Prostate gland (tissue), 2 donors: Measurements from ENCODE around the gene ZBTB25. TPM values are rescaled to one million over a fixed set of nuclear protein-coding genes. Genes with fewer than 3 reads are reported as not detected.

ENCODE experiments used
- DNase-seq: peaks from one replicate; pipeline ENCODE4 v3.0.0-alpha.2; 2019; ENCODE audit warnings: low spot score
- H3K27ac ChIP-seq, 2 donors: fragments of 200-600 bp; sonication (generic); 2 replicates each; pipeline ENCODE4 v1.5.1; 2017 to 2019
- H3K27me3 ChIP-seq: fragments of 200-600 bp; sonication (generic); replicated peaks from 2 replicates; pipeline ENCODE4 v1.5.1; 2019; ENCODE audit not compliant: insufficient read depth
- H3K36me3 ChIP-seq, 2 donors: fragments of 200-600 bp; sonication (generic); 1 replicate in 1 of 2; 2 replicates in 1 of 2; pipeline versions ENCODE4 v1.5.1 to v1.8.1; 2017 to 2019
- H3K4me1 ChIP-seq: fragments of 200-600 bp; sonication (generic); replicated peaks from 2 replicates; pipeline ENCODE4 v1.5.1; 2019
- H3K4me3 ChIP-seq, 2 donors: fragments of 200-600 bp; sonication (generic); 2 replicates each; pipeline ENCODE4 v1.5.1; 2017 to 2019
- H3K9me3 ChIP-seq: fragments of 200-600 bp; sonication (generic); 2 replicates; pipeline ENCODE4 v1.5.1; 2017
- CTCF ChIP-seq, 4 experiments: fragments of 200-600 bp in 2 of 4; fragments of 450-650 bp in 2 of 4; sonication (generic) in 2 of 4; IDR thresholded peaks; 1 replicate in 3 of 4; 2 replicates in 1 of 4; pipeline ENCODE4 v1.5.1; 2016 to 2019; ENCODE audit warnings: antibody characterized with exemption in 4 of 4, mild to moderate bottlenecking in 2 of 4, moderate library complexity in 2 of 4
- POLR2A ChIP-seq: fragments of 450-650 bp; IDR thresholded peaks from one replicate; pipeline ENCODE4 v1.6.1; 2016; ENCODE audit warnings: antibody characterized with exemption, mild to moderate bottlenecking
- POLR2AphosphoS5 ChIP-seq: sonication (generic); formaldehyde crosslinking; IDR thresholded peaks from one replicate; pipeline ENCODE4 v1.6.1; 2017; ENCODE audit warnings: antibody characterized with exemption
- WGBS: methylation state at CpG from one replicate; pipeline ENCODE4 v1.1.5; 2018; 5-methylcytosine and 5-hydroxymethylcytosine counted together
- intact Hi-C: fragments of 100-400 bp; cut with DNase I; formaldehyde crosslinking; loops from one replicate; pipeline ENCODE4 v1.14.2; 2022
- total RNA-seq, 2 donors: library from RNA; depleted of rRNA; stranded (reverse); fragments of >200 nt; gene quantifications; one replicate each; pipeline ENCODE4 v1.1.0, GENCODE V29; 2016

The ZBTB25 gene
- total RNA-seq, 2 donors from 2014 or later = 10.2 to 20.2 TPM

- TF ChIP-seq POLR2AphosphoS5 = no peak
- TF ChIP-seq CTCF (IDR thresholded peaks at IDR 0.05) = no peak
- TF ChIP-seq POLR2A = no peak
- H3K9me3 ChIP-seq = no peaks in the 10 kb centered on the region
- intact Hi-C loops = no loop called here
- H3K4me1 ChIP-seq = no peaks in the 10 kb centered on the region
- no peak overlapping the region for H3K4me3 ChIP-seq
- WGBS = 96% methylated on average over 5 of the region's 5 CpGs
- peaks cover 0 to 6% of the 10 kb centered on the region in 2 donors for H3K36me3 ChIP-seq
- H3K27me3 ChIP-seq = no peaks in the 10 kb centered on the region
- DNase-seq = no peak
- no peak overlapping the region for H3K27ac ChIP-seq
Observed at GRCh38 chr14:64488590-64489099, 15.0 kb downstream of the ZBTB25 start.

GRCh38 chr14:64478634-64479250, 24.9 kb downstream of the ZBTB25 start:
- Histone ChIP-seq H3K36me3 (no peaks in the 10 kb centered on the region), H3K9me3 (no peaks in the 10 kb centered on the region), H3K27ac (no peak overlapping the region), H3K4me1 (no peaks in the 10 kb centered on the region), H3K4me3 (no peak overlapping the region), H3K27me3 (no peaks in the 10 kb centered on the region)
- TF ChIP-seq CTCF (IDR thresholded peaks at IDR 0.05) (peak in 3 of 4 experiments; percentile 29 to 46 (median 45)), POLR2AphosphoS5 (no peak)
- no peak for DNase-seq
- intact Hi-C loops = loop anchor here (5.0 to 10.0 kb wide), 2 partner anchors 46 to 134 kb away; no protein-coding TSS in a partner anchor

GRCh38 chr14:64476438-64476837, 27.2 kb downstream of the ZBTB25 start:
- no peak for DNase-seq
- H3K27ac ChIP-seq = no peak overlapping the region
- H3K9me3 ChIP-seq = no peaks in the 10 kb centered on the region
- intact Hi-C loops = loop anchor here (5.0 to 10.0 kb wide), 2 partner anchors 44 to 132 kb away; no protein-coding TSS in a partner anchor
- no peaks in the 10 kb centered on the region for H3K36me3 ChIP-seq
- WGBS = 95% methylated on average over 8 of the region's 8 CpGs
- no peaks in the 10 kb centered on the region for H3K27me3 ChIP-seq
- H3K4me3 ChIP-seq = no peak overlapping the region
- no peak for TF ChIP-seq CTCF (IDR thresholded peaks at IDR 0.05)
- TF ChIP-seq POLR2AphosphoS5 = no peak
- TF ChIP-seq POLR2A = no peak
- no peaks in the 10 kb centered on the region for H3K4me1 ChIP-seq

GRCh38 chr14:64475585-64476273, 27.9 kb downstream of the ZBTB25 start:
- no peak overlapping the region for H3K27ac ChIP-seq
- no peak for TF ChIP-seq CTCF (IDR thresholded peaks at IDR 0.05)
- no peak for TF ChIP-seq POLR2A
- no peak for TF ChIP-seq POLR2AphosphoS5
- H3K4me1 ChIP-seq = no peaks in the 10 kb centered on the region
- WGBS = 85% methylated on average over 8 of the region's 8 CpGs
- intact Hi-C loops = loop anchor here (5.0 to 10.0 kb wide), 2 partner anchors 43 to 131 kb away; no protein-coding TSS in a partner anchor
- H3K36me3 ChIP-seq = no peaks in the 10 kb centered on the region
- H3K9me3 ChIP-seq = no peaks in the 10 kb centered on the region
- no peak for DNase-seq
- no peak overlapping the region for H3K4me3 ChIP-seq
- H3K27me3 ChIP-seq = no peaks in the 10 kb centered on the region
